Endothelial cell of umbilical vein (primary cell): ENCODE results near the gene RIBC2. TPM values are rescaled to one million over a fixed set of nuclear protein-coding genes. Genes with fewer than 3 reads are reported as not detected.

Source experiments
- BruUV-seq: library from RNA; stranded (reverse); fragments of 400-500 nt; replicated peaks from 2 replicates; lab custom pipeline; 2021; lab: Mats Ljungman, UMichigan
- CTCF ChIA-PET: fragments of 300-600, 350-600 bp; sonication (Branson Sonifier 250); formaldehyde crosslinking; loops from one replicate; lab custom pipeline; 2021; ENCODE audit warnings: antibody characterized with exemption, inconsistent platforms; lab: Charles Lee
- POLR2A ChIA-PET: fragments of 300-600, 350-600 bp; sonication (Branson Sonifier 250); formaldehyde crosslinking; loops from one replicate; lab custom pipeline; 2021; ENCODE audit warnings: antibody characterized with exemption, inconsistent platforms; lab: Charles Lee
- DNase-seq: peaks from one replicate; pipeline ENCODE4 v3.0.0-alpha.2; 2011; ENCODE audit warnings: low read depth, low spot score
- FAIRE-seq: peaks from 2 replicates; lab custom pipeline; 2011; peaks lifted over from hg19 to GRCh38; lab: Jason Lieb, UNC
- H2AFZ ChIP-seq: 2 replicates; pipeline ENCODE4 v1.6.0; 2012; ENCODE audit warnings: low read depth, low read length, control low read depth, inconsistent platforms
- H3K27ac ChIP-seq: 2 replicates; pipeline ENCODE4 v1.5.1; 2011; ENCODE audit warnings: low read depth, mild to moderate bottlenecking, control low read depth, low read length, moderate library complexity; ENCODE audit not compliant: insufficient read depth
- H3K27me3 ChIP-seq, 2 experiments: 2 replicates each; pipeline versions ENCODE4 v1.6.0 to v1.6.1; 2011; ENCODE audit warnings: low read length in 2 of 2, mixed read lengths in 1 of 2; ENCODE audit not compliant: control insufficient read depth in 2 of 2, insufficient read depth in 2 of 2
- H3K36me3 ChIP-seq, 2 experiments: 2 replicates in 1 of 2; 3 replicates in 1 of 2; pipeline ENCODE4 v1.5.1; 2011; ENCODE audit warnings: low read length in 2 of 2, mild to moderate bottlenecking in 1 of 2, moderate library complexity in 1 of 2; ENCODE audit not compliant: control insufficient read depth in 2 of 2, insufficient read depth in 2 of 2; ENCODE audit errors: extremely low read depth in 1 of 2
- H3K4me1 ChIP-seq: 3 replicates; pipeline ENCODE4 v1.5.1; 2011; ENCODE audit warnings: mild to moderate bottlenecking, low read length; ENCODE audit not compliant: control insufficient read depth, insufficient read depth; ENCODE audit errors: extremely low read depth
- H3K4me2 ChIP-seq: 2 replicates; pipeline ENCODE4 v1.6.1; 2011; ENCODE audit warnings: low read length, control low read depth, mixed read lengths; ENCODE audit not compliant: insufficient read depth
- H3K4me3 ChIP-seq, 3 experiments: fragments of 200-600 bp in 1 of 3; sonication (generic), shearing (Covaris generic) in 1 of 3; replicated peaks in 1 of 3; 2 replicates each; pipeline ENCODE4 v1.5.1; 2011 to 2016; ENCODE audit warnings: control low read depth in 3 of 3, low read length in 3 of 3, mild to moderate bottlenecking in 2 of 3, inconsistent platforms in 1 of 3, low read depth in 1 of 3, moderate library complexity in 1 of 3; ENCODE audit not compliant: insufficient read depth in 1 of 3
- H3K79me2 ChIP-seq: 2 replicates; pipeline ENCODE4 v1.6.0; 2012; ENCODE audit warnings: low read length, inconsistent platforms; ENCODE audit not compliant: control insufficient read depth, insufficient read depth
- H3K9ac ChIP-seq: replicated peaks from 2 replicates; pipeline ENCODE3; 2011; ENCODE audit warnings: low read length, control low read depth; ENCODE audit not compliant: insufficient read depth; ENCODE audit errors: extremely low read depth
- H3K9me1 ChIP-seq: replicated peaks from 3 replicates; pipeline ENCODE4 v1.6.0; 2011; ENCODE audit warnings: mild to moderate bottlenecking, low read length; ENCODE audit not compliant: control insufficient read depth, insufficient read depth; ENCODE audit errors: extremely low read depth
- H3K9me3 ChIP-seq: replicated peaks from 2 replicates; pipeline ENCODE4 v1.5.1; 2012; ENCODE audit warnings: low read length, inconsistent platforms; ENCODE audit not compliant: control insufficient read depth, insufficient read depth
- H4K20me1 ChIP-seq: replicated peaks from 2 replicates; pipeline ENCODE3; 2011; ENCODE audit warnings: mild to moderate bottlenecking, low read length; ENCODE audit not compliant: control insufficient read depth, insufficient read depth; ENCODE audit errors: extremely low read depth
- CTCF ChIP-seq, 2 donors: IDR thresholded peaks; 1 replicate in 1 of 2; 2 replicates in 1 of 2; pipeline ENCODE4 v1.5.1; 2011; ENCODE audit warnings: low read length in 2 of 2, mild to moderate bottlenecking in 2 of 2, moderate library complexity in 2 of 2, control low read depth in 1 of 2, inconsistent platforms in 1 of 2, low read depth in 1 of 2; ENCODE audit not compliant: insufficient read depth in 1 of 2; ENCODE audit errors: extremely low read depth in 1 of 2
- EZH2 ChIP-seq: IDR thresholded peaks from 2 replicates; pipeline ENCODE4 v1.6.1; 2012; ENCODE audit warnings: borderline replicate concordance, low read depth, mild to moderate bottlenecking, moderate library complexity, low read length, inconsistent platforms; ENCODE audit not compliant: severe bottlenecking
- FOS ChIP-seq: IDR thresholded peaks from 2 replicates; pipeline ENCODE4 v1.6.1; 2011; ENCODE audit warnings: mild to moderate bottlenecking, low read length, moderate library complexity, borderline replicate concordance; ENCODE audit not compliant: insufficient read depth
- GATA2 ChIP-seq: IDR thresholded peaks from 2 replicates; pipeline ENCODE4 v1.7.0; 2011; ENCODE audit warnings: low read depth, mild to moderate bottlenecking, moderate library complexity, mixed read lengths, low read length; ENCODE audit not compliant: insufficient read length, insufficient read depth
- JUN ChIP-seq: IDR thresholded peaks from 2 replicates; pipeline ENCODE4 v1.6.1; 2011; ENCODE audit warnings: borderline replicate concordance, low read depth; ENCODE audit not compliant: insufficient read length, insufficient read depth
- MAX ChIP-seq: IDR thresholded peaks from 2 replicates; pipeline ENCODE4 v1.6.1; 2011; ENCODE audit not compliant: insufficient read depth, insufficient read length
- MYC ChIP-seq: IDR thresholded peaks from one replicate; pipeline ENCODE4 v1.6.1; 2011; ENCODE audit warnings: mild to moderate bottlenecking, low read depth, low read length
- POLR2A ChIP-seq: IDR thresholded peaks from 2 replicates; pipeline ENCODE4 v1.6.1; 2012; ENCODE audit warnings: low read depth, mild to moderate bottlenecking, control low read depth, low read length
- POLR2AphosphoS5 ChIP-seq: IDR thresholded peaks from 2 replicates; pipeline ENCODE4 v1.6.1; 2012; ENCODE audit warnings: low read depth, mild to moderate bottlenecking, control low read depth, low read length, moderate library complexity; ENCODE audit not compliant: insufficient read depth
- dilution Hi-C: fragments of 300-500 bp; cut with MboI; formaldehyde crosslinking; loops from one replicate; pipeline ENCODE4 v1.15.0; 2019; ENCODE audit warnings: low sequenced_read_pairs; ENCODE audit not compliant: extremely low pct_ligation_motif_present
- intact Hi-C: fragments of 100-400 bp; cut with micrococcal nuclease; formaldehyde crosslinking; loops from one replicate; pipeline ENCODE4 v1.10.0; 2022
- polyA plus RNA-seq, 4 experiments: library from polyadenylated mRNA; depleted of rRNA in 3 of 4; stranded (reverse) in 3 of 4; unstranded in 1 of 4; fragments of >200 nt; gene quantifications; 2 replicates each; pipeline versions ENCODE4 v1.2.1 to v1.2.3, GENCODE V29; 2011 to 2012; ENCODE audit warnings: missing spikeins in 1 of 4
- total RNA-seq: library from RNA; stranded (reverse); gene quantifications from 2 replicates; pipeline ENCODE4 v1.2.3, GENCODE V29; 2021

Gene RIBC2
- total and polyA plus RNA-seq, 2 donors (not counting 3 experiments of a cell fraction or from before 2014, with no cell fraction given) = 1.2 to 5.7 TPM

GRCh38 chr22:45427114-45427513 lies 13.6 kb downstream of the RIBC2 start:
- H3K4me3 ChIP-seq = no peak overlapping the region
- H3K27me3 ChIP-seq = no peaks in the 10 kb centered on the region
- no peaks in the 10 kb centered on the region for H4K20me1 ChIP-seq
- ChIA-PET CTCF (no interaction called here), POLR2A (no interaction called here)
- TF ChIP-seq GATA2 (no peak), MAX (no peak), CTCF (IDR thresholded peaks at IDR 0.05; ENCODE audit: extremely low read depth in 1 of 2, insufficient read depth in 1 of 2, low read depth in 1 of 2, low read length in 2 of 2) (no peak), POLR2AphosphoS5 (no peak), JUN (no peak), MYC (no peak), FOS (no peak), POLR2A (no peak), EZH2 (no peak)
- no peaks in the 10 kb centered on the region for H3K4me1 ChIP-seq
- H3K36me3 ChIP-seq = no peaks in the 10 kb centered on the region
- H3K9me3 ChIP-seq = no peaks in the 10 kb centered on the region
- H3K9ac ChIP-seq = no peak overlapping the region
- no peaks in the 10 kb centered on the region for H3K9me1 ChIP-seq
- FAIRE-seq = no peak
- no peak overlapping the region for H2AFZ ChIP-seq
- no peak overlapping the region for H3K4me2 ChIP-seq
- no TSS peak for BruUV-seq
- H3K27ac ChIP-seq = no peak overlapping the region
- no peak for DNase-seq
- dilution Hi-C loops (no loop called here), intact Hi-C loops (no loop called here)
- no peaks in the 10 kb centered on the region for H3K79me2 ChIP-seq
